H1 (cell line): ENCODE data around the gene OTX2. TPM values are rescaled to one million over a fixed set of nuclear protein-coding genes. Genes with fewer than 3 reads are reported as not detected.

ENCODE experiments used
- CTBP2 ChIP-seq: IDR thresholded peaks from 2 replicates; pipeline ENCODE4 v1.7.0; 2011; ENCODE audit warnings: borderline replicate concordance, mild to moderate bottlenecking, moderate library complexity, mixed read lengths, low read length; ENCODE audit not compliant: insufficient read depth, insufficient read length
- HDAC2 ChIP-seq, 2 experiments: fragments of 300-600 bp in 1 of 2; sonication (generic) in 1 of 2; IDR thresholded peaks; 2 replicates each; pipeline ENCODE4 v1.6.1; 2011 to 2012; ENCODE audit warnings: low read depth in 2 of 2, low read length in 2 of 2, mild to moderate bottlenecking in 2 of 2, moderate library complexity in 2 of 2, borderline replicate concordance in 1 of 2, inconsistent platforms in 1 of 2
- PHF8 ChIP-seq: fragments of 200-600 bp; sonication (generic); conservative IDR thresholded peaks from 2 replicates; pipeline ENCODE4 v1.7.1; 2012; ENCODE audit warnings: low read depth, mild to moderate bottlenecking, inconsistent platforms, low read length, moderate library complexity
- RBBP5 ChIP-seq: IDR thresholded peaks from 2 replicates; pipeline ENCODE4 v1.7.1; 2012; ENCODE audit warnings: low read depth, mild to moderate bottlenecking, inconsistent platforms, low read length, moderate library complexity, borderline replicate concordance
- RFX5 ChIP-seq: IDR thresholded peaks from 2 replicates; pipeline ENCODE4 v1.6.1; 2011; ENCODE audit warnings: low read depth, low read length, improper control_type of control experiment, borderline replicate concordance
- TAF1 ChIP-seq: IDR thresholded peaks from 2 replicates; pipeline ENCODE4 v1.6.1; 2011; ENCODE audit warnings: mild to moderate bottlenecking, low read depth, low read length
- polyA plus RNA-seq, 7 experiments: library from polyadenylated mRNA; depleted of rRNA in 3 of 7; stranded (reverse) in 5 of 7; unstranded in 2 of 7; fragments of >200 nt in 5 of 7; fragments of 200-250 nt in 2 of 7; gene quantifications; 1 replicate in 5 of 7; 2 replicates in 1 of 7; 4 replicates in 1 of 7; pipeline versions ENCODE4 v1.2.1 to v1.2.3, GENCODE V29; 2011 to 2013; ENCODE audit warnings: missing spikeins in 2 of 7, mixed read lengths in 2 of 7
- total RNA-seq: library from RNA; stranded (reverse); fragmentation: NEBNext Ultra II Directional; extraction: Animal tissue kit (Norgen Biotek cat#: 25700); gene quantifications from 2 replicates; pipeline ENCODE4 v1.2.1, GENCODE V29; 2021
- TF ChIP-seq, protein P1 (sequence below): fragments of 300-600 bp; sonication (generic); IDR thresholded peaks from 2 replicates; pipeline ENCODE4 v1.7.1; 2012; ENCODE audit warnings: low read length, moderate library complexity, mild to moderate bottlenecking, inconsistent platforms; ENCODE audit not compliant: insufficient replicate concordance

OTX2 gene
- total and polyA plus RNA-seq, 2 of the 8 experiments (the other 6 are each of a cell fraction or from before 2014, with no cell fraction given), result 33.9 to 155 TPM

DNA sequence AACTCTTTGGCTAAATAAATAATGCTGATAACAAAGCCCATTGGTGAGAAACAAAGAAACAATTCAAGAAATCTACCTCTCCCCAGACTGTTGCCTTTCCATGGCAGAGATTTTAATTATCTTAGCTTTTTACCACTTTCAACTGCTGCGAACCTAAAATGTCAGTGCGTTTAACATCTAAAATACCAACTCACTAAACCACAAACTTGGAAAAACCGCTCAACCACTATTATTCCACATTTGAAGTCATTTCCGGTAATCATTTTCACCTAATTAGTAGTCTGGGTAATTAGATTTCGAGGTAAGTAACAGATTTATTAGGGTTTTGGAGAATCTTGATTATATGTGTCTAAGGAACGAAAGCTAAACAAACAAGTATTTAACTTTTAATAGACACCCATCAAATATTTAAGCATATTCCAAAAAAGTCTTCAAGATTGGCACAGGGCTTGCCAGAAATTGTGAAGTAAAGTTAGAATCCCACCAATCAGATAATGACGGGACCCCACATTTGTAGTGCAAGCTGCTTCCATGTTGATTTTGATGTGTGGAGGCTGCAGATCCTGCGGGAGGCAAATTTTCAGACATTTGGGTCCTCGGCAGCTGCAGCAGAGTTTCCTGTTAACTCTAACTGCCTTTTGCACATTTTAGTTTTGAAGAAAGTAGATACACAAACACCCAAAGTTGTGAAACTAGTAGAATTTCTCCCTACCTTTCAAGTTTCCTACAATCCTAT, 4.1 kb downstream of the OTX2 start (continued):
- TF ChIP-seq HDAC2 (IDR thresholded peaks at IDR 0.05; ENCODE audit: borderline replicate concordance in 1 of 2, low read depth in 2 of 2, low read length in 2 of 2) (no peak), RBBP5 (no peak), RFX5 (no peak), PHF8 (no peak), CTBP2 (no peak), TAF1 (0 out of 2 replicates have a peak, but pooled peaks have one; percentile 21)
- TF ChIP-seq, protein P1, sequence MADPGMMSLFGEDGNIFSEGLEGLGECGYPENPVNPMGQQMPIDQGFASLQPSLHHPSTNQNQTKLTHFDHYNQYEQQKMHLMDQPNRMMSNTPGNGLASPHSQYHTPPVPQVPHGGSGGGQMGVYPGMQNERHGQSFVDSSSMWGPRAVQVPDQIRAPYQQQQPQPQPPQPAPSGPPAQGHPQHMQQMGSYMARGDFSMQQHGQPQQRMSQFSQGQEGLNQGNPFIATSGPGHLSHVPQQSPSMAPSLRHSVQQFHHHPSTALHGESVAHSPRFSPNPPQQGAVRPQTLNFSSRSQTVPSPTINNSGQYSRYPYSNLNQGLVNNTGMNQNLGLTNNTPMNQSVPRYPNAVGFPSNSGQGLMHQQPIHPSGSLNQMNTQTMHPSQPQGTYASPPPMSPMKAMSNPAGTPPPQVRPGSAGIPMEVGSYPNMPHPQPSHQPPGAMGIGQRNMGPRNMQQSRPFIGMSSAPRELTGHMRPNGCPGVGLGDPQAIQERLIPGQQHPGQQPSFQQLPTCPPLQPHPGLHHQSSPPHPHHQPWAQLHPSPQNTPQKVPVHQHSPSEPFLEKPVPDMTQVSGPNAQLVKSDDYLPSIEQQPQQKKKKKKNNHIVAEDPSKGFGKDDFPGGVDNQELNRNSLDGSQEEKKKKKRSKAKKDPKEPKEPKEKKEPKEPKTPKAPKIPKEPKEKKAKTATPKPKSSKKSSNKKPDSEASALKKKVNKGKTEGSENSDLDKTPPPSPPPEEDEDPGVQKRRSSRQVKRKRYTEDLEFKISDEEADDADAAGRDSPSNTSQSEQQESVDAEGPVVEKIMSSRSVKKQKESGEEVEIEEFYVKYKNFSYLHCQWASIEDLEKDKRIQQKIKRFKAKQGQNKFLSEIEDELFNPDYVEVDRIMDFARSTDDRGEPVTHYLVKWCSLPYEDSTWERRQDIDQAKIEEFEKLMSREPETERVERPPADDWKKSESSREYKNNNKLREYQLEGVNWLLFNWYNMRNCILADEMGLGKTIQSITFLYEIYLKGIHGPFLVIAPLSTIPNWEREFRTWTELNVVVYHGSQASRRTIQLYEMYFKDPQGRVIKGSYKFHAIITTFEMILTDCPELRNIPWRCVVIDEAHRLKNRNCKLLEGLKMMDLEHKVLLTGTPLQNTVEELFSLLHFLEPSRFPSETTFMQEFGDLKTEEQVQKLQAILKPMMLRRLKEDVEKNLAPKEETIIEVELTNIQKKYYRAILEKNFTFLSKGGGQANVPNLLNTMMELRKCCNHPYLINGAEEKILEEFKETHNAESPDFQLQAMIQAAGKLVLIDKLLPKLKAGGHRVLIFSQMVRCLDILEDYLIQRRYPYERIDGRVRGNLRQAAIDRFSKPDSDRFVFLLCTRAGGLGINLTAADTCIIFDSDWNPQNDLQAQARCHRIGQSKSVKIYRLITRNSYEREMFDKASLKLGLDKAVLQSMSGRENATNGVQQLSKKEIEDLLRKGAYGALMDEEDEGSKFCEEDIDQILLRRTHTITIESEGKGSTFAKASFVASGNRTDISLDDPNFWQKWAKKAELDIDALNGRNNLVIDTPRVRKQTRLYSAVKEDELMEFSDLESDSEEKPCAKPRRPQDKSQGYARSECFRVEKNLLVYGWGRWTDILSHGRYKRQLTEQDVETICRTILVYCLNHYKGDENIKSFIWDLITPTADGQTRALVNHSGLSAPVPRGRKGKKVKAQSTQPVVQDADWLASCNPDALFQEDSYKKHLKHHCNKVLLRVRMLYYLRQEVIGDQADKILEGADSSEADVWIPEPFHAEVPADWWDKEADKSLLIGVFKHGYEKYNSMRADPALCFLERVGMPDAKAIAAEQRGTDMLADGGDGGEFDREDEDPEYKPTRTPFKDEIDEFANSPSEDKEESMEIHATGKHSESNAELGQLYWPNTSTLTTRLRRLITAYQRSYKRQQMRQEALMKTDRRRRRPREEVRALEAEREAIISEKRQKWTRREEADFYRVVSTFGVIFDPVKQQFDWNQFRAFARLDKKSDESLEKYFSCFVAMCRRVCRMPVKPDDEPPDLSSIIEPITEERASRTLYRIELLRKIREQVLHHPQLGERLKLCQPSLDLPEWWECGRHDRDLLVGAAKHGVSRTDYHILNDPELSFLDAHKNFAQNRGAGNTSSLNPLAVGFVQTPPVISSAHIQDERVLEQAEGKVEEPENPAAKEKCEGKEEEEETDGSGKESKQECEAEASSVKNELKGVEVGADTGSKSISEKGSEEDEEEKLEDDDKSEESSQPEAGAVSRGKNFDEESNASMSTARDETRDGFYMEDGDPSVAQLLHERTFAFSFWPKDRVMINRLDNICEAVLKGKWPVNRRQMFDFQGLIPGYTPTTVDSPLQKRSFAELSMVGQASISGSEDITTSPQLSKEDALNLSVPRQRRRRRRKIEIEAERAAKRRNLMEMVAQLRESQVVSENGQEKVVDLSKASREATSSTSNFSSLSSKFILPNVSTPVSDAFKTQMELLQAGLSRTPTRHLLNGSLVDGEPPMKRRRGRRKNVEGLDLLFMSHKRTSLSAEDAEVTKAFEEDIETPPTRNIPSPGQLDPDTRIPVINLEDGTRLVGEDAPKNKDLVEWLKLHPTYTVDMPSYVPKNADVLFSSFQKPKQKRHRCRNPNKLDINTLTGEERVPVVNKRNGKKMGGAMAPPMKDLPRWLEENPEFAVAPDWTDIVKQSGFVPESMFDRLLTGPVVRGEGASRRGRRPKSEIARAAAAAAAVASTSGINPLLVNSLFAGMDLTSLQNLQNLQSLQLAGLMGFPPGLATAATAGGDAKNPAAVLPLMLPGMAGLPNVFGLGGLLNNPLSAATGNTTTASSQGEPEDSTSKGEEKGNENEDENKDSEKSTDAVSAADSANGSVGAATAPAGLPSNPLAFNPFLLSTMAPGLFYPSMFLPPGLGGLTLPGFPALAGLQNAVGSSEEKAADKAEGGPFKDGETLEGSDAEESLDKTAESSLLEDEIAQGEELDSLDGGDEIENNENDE, result peak; percentile 91
